Activated naive CD4-positive, alpha-beta T cell treated with anti-CD3 and anti-CD28 coated beads, Interleukin-2, amount 50 U/mL, for 24 hours (primary cell): ENCODE data around the gene EFNA5.

Experiments used
- H3K27ac Mint-ChIP-seq: one replicate; pipeline ENCODE4 v1.8.0; 2021; ENCODE audit warnings: mild to moderate bottlenecking, mixed read lengths
- H3K27me3 Mint-ChIP-seq: one replicate; pipeline ENCODE4 v1.8.0; 2021; ENCODE audit warnings: mixed read lengths
- H3K36me3 Mint-ChIP-seq: one replicate; pipeline ENCODE4 v1.8.0; 2021; ENCODE audit warnings: mixed read lengths
- H3K4me1 Mint-ChIP-seq: one replicate; pipeline ENCODE4 v1.8.0; 2021; ENCODE audit warnings: mixed read lengths
- H3K4me3 Mint-ChIP-seq: one replicate; pipeline ENCODE4 v1.8.0; 2021; ENCODE audit warnings: mild to moderate bottlenecking, mixed read lengths
- H3K9me3 Mint-ChIP-seq: one replicate; pipeline ENCODE4 v1.8.0; 2021; ENCODE audit warnings: mixed read lengths

EFNA5 gene

DNA sequence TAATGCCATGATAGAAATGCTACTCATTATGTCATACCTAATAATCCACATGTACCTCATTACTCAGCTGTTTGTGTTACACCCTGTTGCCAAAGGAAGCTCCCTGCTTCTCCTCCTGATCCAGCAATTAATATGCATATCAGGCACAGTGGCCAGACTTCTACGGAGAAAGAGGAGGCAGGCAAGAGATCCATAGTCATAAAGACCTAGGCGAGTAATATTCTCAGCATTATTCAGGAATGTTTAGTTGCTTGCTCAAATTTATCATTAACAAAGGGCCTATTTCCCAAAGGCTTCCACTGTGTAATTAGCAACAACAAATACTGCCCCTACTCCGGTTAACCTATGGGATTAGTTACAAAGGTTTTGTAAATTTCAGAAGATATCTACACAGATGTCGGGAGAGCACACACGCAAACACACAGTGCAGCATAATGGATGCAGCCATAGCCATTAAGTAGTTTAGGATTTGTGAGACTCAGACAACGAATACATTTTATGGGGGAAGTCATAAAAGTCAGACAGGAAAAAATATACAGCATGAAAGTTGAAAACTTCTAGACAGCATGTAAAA lies 192.6 kb downstream of the EFNA5 start:
- no peaks in the 10 kb centered on the region for H3K4me1 Mint-ChIP-seq
- H3K4me3 Mint-ChIP-seq, result no peak overlapping the region
- no peaks in the 10 kb centered on the region for H3K36me3 Mint-ChIP-seq
- H3K9me3 Mint-ChIP-seq, result peaks cover 1% of the 10 kb centered on the region
- no peak overlapping the region for H3K27ac Mint-ChIP-seq
- no peaks in the 10 kb centered on the region for H3K27me3 Mint-ChIP-seq

DNA sequence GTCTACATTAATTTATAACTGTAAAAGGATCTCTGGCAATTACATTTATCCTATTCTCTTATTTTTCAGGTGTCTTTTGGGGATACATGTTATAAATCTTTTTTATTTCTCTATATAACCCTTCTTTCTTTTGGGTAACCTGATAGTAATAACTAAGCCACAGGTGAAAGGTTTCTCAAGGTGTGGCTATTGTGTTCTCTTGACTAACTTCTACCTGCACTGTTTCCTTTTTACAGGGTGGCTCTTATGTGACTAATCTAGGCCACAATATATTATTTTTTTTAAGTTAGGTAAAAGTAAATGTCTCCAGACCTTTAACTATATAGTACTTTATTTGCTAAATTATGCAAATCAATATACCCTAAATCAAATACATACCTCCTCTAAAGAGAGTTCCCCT lies 193.2 kb downstream of the EFNA5 start:
- Mint-ChIP-seq H3K9me3 (peaks cover 5% of the 10 kb centered on the region), H3K27me3 (no peaks in the 10 kb centered on the region)

DNA sequence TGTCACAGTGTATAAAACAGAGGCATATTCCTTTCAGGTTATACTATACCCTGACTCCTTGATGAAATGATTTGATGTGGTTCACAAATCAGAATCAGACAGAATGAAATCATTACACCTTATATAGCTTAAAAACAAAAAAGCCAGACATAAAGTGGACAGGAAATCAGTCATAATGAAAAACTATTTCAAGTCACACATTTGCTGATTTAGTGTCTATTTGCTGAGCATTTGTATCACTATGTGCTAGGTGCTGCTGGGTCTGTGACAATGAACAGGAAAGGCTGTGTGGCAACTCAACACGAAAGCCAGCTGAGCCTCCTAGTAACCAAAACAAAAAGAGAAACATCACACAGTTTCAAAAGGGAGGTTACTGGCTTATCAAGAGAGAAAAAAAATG lies 194.0 kb downstream of the EFNA5 start:
- no peak overlapping the region for H3K4me3 Mint-ChIP-seq
- peak overlapping the region; percentile 33 for H3K27ac Mint-ChIP-seq
- no peaks in the 10 kb centered on the region for H3K4me1 Mint-ChIP-seq
- H3K9me3 Mint-ChIP-seq, result peaks cover 5% of the 10 kb centered on the region
- no peaks in the 10 kb centered on the region for H3K36me3 Mint-ChIP-seq
- no peaks in the 10 kb centered on the region for H3K27me3 Mint-ChIP-seq

More for the DNA sequence above, 193.2 kb downstream of the EFNA5 start:
- no peak overlapping the region for H3K27ac Mint-ChIP-seq
- no peaks in the 10 kb centered on the region for H3K4me1 Mint-ChIP-seq
- no peaks in the 10 kb centered on the region for H3K36me3 Mint-ChIP-seq
- no peak overlapping the region for H3K4me3 Mint-ChIP-seq

- H3K9me3 Mint-ChIP-seq, result peaks cover 5% of the 10 kb centered on the region
- no peak overlapping the region for H3K27ac Mint-ChIP-seq
- H3K4me3 Mint-ChIP-seq, result no peak overlapping the region
- no peaks in the 10 kb centered on the region for H3K27me3 Mint-ChIP-seq
- H3K36me3 Mint-ChIP-seq, result no peaks in the 10 kb centered on the region
- H3K4me1 Mint-ChIP-seq, result no peaks in the 10 kb centered on the region
Measured at GRCh38 chr5:107474716-107475489, 195.8 kb downstream of the EFNA5 start.

DNA sequence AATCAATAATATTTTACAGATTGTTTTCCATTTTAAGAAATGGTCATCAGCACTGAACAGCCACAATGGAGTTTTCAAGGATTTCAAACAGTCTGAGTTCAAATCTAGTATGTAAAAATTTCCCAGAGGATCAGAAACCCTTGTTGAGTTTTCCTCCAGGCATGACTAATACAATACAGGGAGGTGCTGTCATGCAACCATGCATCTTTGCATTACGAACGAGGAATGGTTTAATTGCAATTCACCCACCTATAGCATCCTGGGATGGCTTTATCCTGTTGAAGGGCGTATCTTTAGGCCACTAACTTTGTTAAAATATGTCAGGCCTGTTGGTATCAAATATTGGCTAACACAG lies 196.4 kb downstream of the EFNA5 start:
- H3K4me1 Mint-ChIP-seq, result no peaks in the 10 kb centered on the region
- no peaks in the 10 kb centered on the region for H3K36me3 Mint-ChIP-seq
- no peak overlapping the region for H3K4me3 Mint-ChIP-seq
- no peak overlapping the region for H3K27ac Mint-ChIP-seq
- no peaks in the 10 kb centered on the region for H3K27me3 Mint-ChIP-seq
- peaks cover 5% of the 10 kb centered on the region for H3K9me3 Mint-ChIP-seq

GRCh38 chr5:107472620-107473064 lies 198.1 kb downstream of the EFNA5 start:
- no peaks in the 10 kb centered on the region for H3K27me3 Mint-ChIP-seq
- H3K36me3 Mint-ChIP-seq, result no peaks in the 10 kb centered on the region
- no peak overlapping the region for H3K27ac Mint-ChIP-seq
- H3K9me3 Mint-ChIP-seq, result peaks cover 5% of the 10 kb centered on the region
- H3K4me3 Mint-ChIP-seq, result no peak overlapping the region
- H3K4me1 Mint-ChIP-seq, result no peaks in the 10 kb centered on the region

- no peaks in the 10 kb centered on the region for H3K36me3 Mint-ChIP-seq
- peaks cover 5% of the 10 kb centered on the region for H3K9me3 Mint-ChIP-seq
- H3K27me3 Mint-ChIP-seq, result no peaks in the 10 kb centered on the region
- H3K27ac Mint-ChIP-seq, result no peak overlapping the region
- H3K4me3 Mint-ChIP-seq, result no peak overlapping the region
- no peaks in the 10 kb centered on the region for H3K4me1 Mint-ChIP-seq
Measured at GRCh38 chr5:107470295-107470582, 200.5 kb downstream of the EFNA5 start.

- Mint-ChIP-seq H3K4me3 (no peak overlapping the region), H3K27me3 (no peaks in the 10 kb centered on the region), H3K36me3 (no peaks in the 10 kb centered on the region), H3K9me3 (peaks cover 5% of the 10 kb centered on the region), H3K4me1 (no peaks in the 10 kb centered on the region), H3K27ac (no peak overlapping the region)
Measured at GRCh38 chr5:107469485-107470294, 201.0 kb downstream of the EFNA5 start.

DNA sequence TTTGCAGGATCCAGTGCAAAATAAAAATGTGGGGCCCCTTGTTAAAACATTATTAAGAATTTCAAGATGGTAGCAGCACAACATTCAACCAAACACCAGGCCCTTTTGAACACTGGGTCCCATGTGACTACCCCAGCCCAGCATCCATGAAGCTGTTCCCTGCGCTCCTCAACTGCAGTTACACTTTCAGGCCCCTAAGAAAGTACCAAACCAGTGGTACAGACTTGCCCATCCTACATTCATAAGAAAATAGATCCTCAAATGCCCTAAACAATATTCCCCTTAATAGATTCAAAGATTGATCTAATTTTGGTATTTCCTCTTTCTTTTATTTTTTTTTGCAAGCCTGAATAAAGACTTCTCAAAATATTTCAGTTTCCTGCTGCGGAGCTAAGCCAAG lies 201.7 kb downstream of the EFNA5 start:
- Mint-ChIP-seq H3K27ac (no peak overlapping the region), H3K4me1 (no peaks in the 10 kb centered on the region), H3K4me3 (no peak overlapping the region), H3K27me3 (peaks cover 2% of the 10 kb centered on the region), H3K36me3 (no peaks in the 10 kb centered on the region), H3K9me3 (peaks cover 5% of the 10 kb centered on the region)

DNA sequence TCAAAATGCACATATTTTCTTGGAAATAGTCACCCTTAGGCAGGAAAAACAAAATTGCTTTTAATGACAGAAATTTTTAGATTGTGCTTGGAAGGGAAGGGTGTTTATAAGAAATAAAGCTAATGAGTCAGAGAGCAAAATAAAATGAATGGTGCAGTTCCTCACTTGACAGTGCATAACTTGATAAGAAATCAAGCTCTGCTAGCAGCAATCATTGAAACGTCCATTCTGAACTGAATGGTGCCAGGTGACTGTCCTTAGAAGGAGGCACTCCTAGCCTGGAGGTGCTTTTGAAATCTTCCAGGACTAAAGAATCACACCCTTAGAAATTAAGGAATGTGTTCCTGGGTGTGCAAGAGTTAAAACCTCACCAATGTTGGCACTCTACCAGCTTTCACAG lies 202.5 kb downstream of the EFNA5 start:
- Mint-ChIP-seq H3K9me3 (peaks cover 5% of the 10 kb centered on the region), H3K36me3 (no peaks in the 10 kb centered on the region), H3K27ac (no peak overlapping the region), H3K4me1 (no peaks in the 10 kb centered on the region), H3K27me3 (peaks cover 2% of the 10 kb centered on the region), H3K4me3 (no peak overlapping the region)

DNA sequence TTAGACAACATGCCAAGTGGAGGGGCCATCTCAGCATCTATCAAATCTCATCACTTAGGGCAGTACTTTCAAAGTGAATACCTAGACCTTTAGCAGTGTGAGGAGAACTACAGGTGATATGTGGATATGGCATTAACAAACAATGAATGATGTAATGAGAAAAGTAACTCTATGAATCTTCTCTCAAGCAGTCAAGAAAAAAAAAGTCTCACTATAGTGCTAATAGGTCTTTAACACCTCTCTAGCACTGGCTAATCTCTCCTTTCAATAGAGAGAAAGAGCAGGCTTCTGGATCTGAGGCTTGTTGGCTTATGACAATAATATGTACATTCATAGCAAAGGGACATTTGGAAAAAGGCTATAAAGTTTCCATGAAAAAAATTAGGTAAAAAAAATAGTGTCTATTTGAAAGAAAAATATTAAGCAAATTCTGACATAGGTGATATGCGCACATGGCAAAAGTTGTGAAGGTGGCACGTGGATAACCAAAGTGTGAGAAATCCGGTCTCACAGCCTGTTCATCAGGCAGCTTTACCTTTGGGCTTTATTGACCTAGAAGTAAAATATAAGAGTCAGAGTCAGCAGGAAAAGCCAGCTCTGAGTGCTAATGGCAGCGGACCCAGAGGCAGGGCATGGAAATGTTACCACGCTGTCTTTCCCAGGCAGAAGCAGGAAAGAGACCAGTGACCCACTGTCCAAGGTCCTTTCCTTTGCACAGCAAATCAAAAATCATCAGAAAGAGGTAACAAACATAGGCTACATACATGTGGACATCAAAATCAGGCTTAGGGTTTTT lies 203.4 kb downstream of the EFNA5 start:
- Mint-ChIP-seq H3K4me3 (no peak overlapping the region), H3K27ac (no peak overlapping the region), H3K9me3 (no peaks in the 10 kb centered on the region), H3K27me3 (peaks cover 3% of the 10 kb centered on the region), H3K4me1 (no peaks in the 10 kb centered on the region), H3K36me3 (no peaks in the 10 kb centered on the region)

DNA sequence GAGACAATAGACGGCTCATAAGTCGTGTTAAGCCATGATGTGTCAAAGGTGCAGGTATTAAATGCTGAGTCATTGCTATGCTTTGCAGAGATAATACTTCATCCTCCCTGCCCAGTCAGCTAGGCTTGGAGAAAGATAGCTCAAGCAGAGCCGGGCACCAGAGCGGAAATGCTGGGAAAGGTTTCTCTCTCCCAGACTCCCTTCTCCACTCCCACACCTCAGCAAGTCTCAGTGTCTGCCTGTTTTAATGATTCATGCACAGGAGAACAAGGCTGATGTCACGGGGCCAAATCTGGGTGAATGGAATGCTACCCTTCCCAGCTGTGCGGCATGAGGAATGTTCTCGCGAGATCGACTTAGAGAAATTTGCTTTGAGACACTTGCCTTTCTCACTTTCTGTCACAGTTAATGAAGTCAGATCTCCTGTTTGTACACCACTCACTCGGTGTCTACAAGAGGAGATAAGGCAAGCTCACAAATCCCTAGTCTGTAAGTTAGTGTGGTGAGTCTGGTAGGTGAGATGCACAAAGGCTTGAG lies 204.4 kb downstream of the EFNA5 start:
- Mint-ChIP-seq H3K9me3 (no peaks in the 10 kb centered on the region), H3K27me3 (peaks cover 4% of the 10 kb centered on the region), H3K4me1 (no peaks in the 10 kb centered on the region), H3K36me3 (no peaks in the 10 kb centered on the region), H3K27ac (no peak overlapping the region), H3K4me3 (no peak overlapping the region)

DNA sequence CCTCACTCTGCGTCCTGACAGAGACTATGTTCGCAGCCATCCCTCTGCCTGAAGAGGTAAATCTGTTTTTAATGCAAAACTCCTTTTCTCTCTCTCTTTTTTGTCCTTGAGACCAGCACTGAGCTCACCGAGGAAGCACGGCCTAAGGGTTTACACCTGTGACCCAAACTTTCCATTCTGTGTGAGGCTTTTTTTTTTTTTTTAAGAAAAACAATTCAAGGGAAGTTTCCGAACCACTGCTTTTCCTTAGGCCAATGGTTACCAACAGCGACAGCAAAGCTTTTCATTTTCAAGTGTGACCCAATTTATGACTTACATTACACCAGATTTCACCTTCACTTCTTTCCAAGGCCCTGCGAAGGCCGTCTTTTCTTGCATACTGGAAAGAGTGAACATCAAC lies 205.9 kb downstream of the EFNA5 start:
- H3K27me3 Mint-ChIP-seq, result peaks cover 4% of the 10 kb centered on the region
- H3K36me3 Mint-ChIP-seq, result no peaks in the 10 kb centered on the region
- H3K4me1 Mint-ChIP-seq, result no peaks in the 10 kb centered on the region
- no peaks in the 10 kb centered on the region for H3K9me3 Mint-ChIP-seq
- H3K27ac Mint-ChIP-seq, result no peak overlapping the region
- H3K4me3 Mint-ChIP-seq, result no peak overlapping the region

DNA sequence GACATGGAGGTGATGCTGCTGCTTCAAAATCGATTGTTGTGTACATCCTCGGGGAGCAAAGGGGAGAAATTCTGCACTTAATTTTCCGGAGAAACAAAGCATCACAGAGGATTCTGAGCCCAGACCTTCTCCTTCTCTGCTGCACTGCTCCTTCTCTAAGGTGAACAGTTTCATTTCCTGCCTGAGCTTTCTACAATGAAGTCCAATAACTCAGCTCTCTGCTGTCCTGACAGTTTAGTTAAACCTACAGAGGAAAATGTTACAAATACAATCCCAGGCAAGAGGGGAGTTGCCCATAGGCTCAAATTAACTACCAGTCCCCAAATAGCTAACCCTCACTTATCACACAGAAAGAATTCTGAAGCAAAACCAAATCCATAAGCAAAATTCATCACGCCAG lies 206.3 kb downstream of the EFNA5 start:
- Mint-ChIP-seq H3K9me3 (no peaks in the 10 kb centered on the region), H3K27ac (no peak overlapping the region), H3K36me3 (no peaks in the 10 kb centered on the region), H3K4me3 (no peak overlapping the region), H3K27me3 (peaks cover 4% of the 10 kb centered on the region), H3K4me1 (no peaks in the 10 kb centered on the region)

- no peak overlapping the region for H3K27ac Mint-ChIP-seq
- peaks cover 4% of the 10 kb centered on the region for H3K27me3 Mint-ChIP-seq
- no peaks in the 10 kb centered on the region for H3K4me1 Mint-ChIP-seq
- H3K9me3 Mint-ChIP-seq, result no peaks in the 10 kb centered on the region
- H3K4me3 Mint-ChIP-seq, result no peak overlapping the region
- H3K36me3 Mint-ChIP-seq, result no peaks in the 10 kb centered on the region
Measured at GRCh38 chr5:107463731-107464130, 207.0 kb downstream of the EFNA5 start.
